Activated CD4-positive, alpha-beta T cell treated with anti-CD3 and anti-CD28 coated beads, Interleukin-2, amount 50 U/mL, for 1 hour (primary cell): ENCODE measurements around the gene MDC1.

Experiments used
- DNase-seq: peaks from one replicate; pipeline ENCODE4 v3.0.0-alpha.2; 2020

The MDC1 gene

GRCh38 chr6:30691208-30691847 lies 25.8 kb downstream of the MDC1 start:
- DNase-seq = no peak

GRCh38 chr6:30690403-30691207 lies 26.5 kb downstream of the MDC1 start, which contains the start of gene NRM:
NRM (minus strand) TSS chr6:30690984; CDS start chr6:30690974, 10 bp downstream.
- peak; percentile 66 for DNase-seq

GRCh38 chr6:30689985-30690384 lies 27.1 kb downstream of the MDC1 start:
- no peak for DNase-seq

GRCh38 chr6:30689022-30689865 lies 27.8 kb downstream of the MDC1 start:
- DNase-seq = no peak

GRCh38 chr6:30688569-30688968 lies 28.5 kb downstream of the MDC1 start:
- no peak for DNase-seq

- DNase-seq = no peak
These were observed 29.2 kb downstream of the MDC1 start for GRCh38 chr6:30687659-30688431.

GRCh38 chr6:30686908-30687658 lies 30.0 kb downstream of the MDC1 start:
- peak; percentile 60 for DNase-seq

- DNase-seq = peak; percentile 83
These were observed 30.8 kb downstream of the MDC1 start, which contains the start of gene PPP1R18 for GRCh38 chr6:30686009-30686907. PPP1R18 (minus strand) TSS chr6:30686645; CDS start chr6:30686018, 627 bp downstream.

- DNase-seq = no peak
These were observed 31.7 kb downstream of the MDC1 start for GRCh38 chr6:30685157-30686008.

- peak; percentile 45 for DNase-seq
These were observed 32.5 kb downstream of the MDC1 start for GRCh38 chr6:30684386-30685156.

- DNase-seq = no peak
These were observed 33.1 kb downstream of the MDC1 start for GRCh38 chr6:30683980-30684338.

GRCh38 chr6:30683183-30683979 lies 33.7 kb downstream of the MDC1 start:
- no peak for DNase-seq

GRCh38 chr6:30682143-30683117 lies 34.7 kb downstream of the MDC1 start:
- peak; percentile 79 for DNase-seq

GRCh38 chr6:30681766-30682142 lies 35.3 kb downstream of the MDC1 start:
- DNase-seq = no peak

GRCh38 chr6:30679765-30680535 lies 37.1 kb downstream of the MDC1 start:
- no peak for DNase-seq
